Fibroblast of peridontal ligament (primary cell): ENCODE measurements around the gene MPDZ.
"Not testable (repeated sequence)": the region's sequence is repeated elsewhere in the genome, so short reads cannot be mapped to it uniquely, and the experiment has no call there.

Source experiments
- DNase-seq: peaks from one replicate; pipeline ENCODE4 v3.0.0-alpha.2; 2010; ENCODE audit errors: extremely low read depth

The MPDZ gene

DNA sequence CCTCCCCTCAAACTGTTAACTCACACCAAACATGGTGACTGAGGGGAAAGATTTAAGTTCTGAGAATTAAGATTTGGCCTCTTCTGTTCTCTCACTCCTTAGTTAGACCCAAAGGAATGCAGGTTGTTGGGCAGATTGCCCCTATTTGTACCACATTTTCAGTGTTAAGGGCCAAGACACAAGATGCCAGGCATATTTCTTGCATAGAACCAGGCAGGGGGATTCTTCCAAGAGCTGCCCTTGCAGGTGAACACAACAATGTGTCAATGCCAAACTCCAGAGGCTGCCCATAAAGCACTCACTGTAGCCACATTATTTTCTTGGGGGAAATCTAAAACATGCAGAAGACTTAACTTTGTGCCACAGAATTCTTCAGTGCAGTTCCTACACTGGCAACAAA lies 14.7 kb downstream of the MPDZ start:
- no peak for DNase-seq

DNA sequence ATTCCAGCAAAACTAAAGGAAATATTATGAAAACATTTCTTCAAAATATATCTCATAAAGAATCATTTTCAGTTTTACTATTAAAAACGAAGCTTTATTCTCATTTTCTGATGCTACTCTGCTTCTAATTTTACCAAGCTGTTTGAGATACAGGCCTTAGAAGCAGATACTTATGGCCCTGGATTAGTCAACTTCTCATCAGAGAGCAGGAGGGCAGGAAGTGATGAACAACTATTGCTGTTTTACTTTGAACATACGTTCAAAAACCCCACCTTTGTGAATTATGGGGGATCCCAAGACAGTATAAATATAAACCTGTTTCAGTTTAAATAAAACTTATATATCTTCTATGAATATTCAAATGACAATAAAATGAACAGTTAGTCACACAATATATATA lies 16.0 kb downstream of the MPDZ start:
- DNase-seq = no peak

DNA sequence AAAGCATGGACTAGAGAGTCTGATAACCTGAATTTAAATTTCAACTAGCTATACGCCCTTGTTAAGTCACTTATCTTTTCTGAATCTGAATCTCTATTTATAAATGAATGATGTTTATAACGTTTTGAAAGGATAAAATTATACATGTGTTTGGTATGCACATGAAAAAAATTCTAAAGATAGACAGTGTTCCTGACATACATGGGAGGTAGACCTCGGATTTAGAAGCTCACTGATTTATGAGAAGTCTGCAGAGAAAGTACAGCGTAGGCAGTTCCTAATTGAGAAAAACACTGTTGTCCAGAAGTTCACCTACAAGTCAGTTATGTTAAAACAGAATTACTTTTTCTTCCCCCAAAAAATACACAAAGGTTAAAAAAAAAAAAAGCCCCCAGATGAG lies 26.6 kb downstream of the MPDZ start:
- no peak for DNase-seq

DNA sequence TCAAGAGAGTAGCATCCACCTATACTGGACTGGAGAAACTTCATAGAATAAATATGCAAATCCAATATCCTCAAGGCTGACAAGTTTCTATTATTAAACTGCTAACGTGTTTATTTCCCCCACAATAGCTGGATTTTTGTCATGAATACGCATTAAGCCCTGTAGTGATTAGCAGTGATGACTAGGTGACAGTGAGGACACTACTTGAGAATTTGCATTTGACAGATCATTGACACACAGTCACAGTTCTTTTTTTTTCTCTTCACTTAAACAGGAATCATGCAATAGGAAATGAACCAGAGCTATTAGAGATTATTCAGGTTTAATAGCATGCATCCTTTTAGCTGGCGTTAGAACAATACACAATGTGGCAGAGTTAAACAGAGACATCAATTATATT lies 35.3 kb downstream of the MPDZ start:
- DNase-seq = no peak

DNA sequence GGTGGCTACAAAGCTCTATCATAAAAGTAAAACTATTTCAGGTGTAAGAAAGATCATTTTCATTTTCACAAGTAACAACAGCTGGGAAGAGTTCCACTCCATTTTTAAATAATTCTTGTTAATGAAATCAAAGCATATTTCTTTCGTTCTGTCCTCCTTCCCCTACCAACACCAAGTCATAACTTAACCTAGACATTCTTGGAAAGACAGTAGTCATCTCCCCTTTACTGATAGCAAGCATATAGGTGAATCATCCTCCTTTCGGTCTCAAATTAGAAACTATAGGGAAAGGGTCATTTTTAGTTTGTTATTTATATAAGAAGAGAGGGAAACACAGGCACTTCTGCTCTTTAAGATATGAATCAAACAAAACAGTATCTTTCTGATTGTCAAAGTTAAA lies 38.2 kb downstream of the MPDZ start:
- DNase-seq = no peak

DNA sequence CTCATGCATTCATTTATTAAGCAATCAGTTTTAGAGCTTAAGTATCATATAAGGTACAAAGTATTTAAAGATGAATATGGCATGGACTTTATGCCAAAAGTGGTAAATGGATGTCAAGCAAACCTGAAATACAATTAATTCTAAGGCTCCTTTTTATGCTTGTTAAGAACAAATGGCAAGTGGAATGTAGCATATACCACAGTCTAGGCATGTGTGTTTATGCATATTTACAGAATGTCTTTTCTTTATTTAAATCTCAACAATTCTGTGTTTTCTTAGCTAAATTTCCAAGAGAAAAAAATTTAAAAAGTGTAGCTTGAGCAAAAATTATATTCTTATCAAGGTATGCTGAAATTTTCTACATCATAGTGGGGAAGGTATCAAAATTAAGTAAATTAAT lies 39.8 kb downstream of the MPDZ start:
- DNase-seq = no peak

DNA sequence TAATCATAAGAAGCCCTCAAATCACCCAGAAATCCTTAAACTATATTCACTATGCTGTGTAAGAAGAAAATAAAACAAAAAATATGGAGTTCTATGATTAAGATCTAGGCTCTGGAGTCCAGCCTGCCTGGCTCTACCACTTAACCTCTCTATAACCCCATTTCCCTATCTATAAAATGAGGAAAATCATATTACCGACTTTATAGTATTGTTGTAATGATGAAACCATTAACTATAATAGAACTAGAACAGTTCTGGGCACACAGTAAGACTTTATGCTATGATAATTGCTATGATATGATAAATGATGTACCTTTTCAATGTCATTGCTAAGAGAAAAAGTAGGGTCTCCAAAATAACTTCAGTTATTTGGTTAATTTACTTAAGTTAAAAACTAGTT lies 40.3 kb downstream of the MPDZ start:
- DNase-seq = no peak

DNA sequence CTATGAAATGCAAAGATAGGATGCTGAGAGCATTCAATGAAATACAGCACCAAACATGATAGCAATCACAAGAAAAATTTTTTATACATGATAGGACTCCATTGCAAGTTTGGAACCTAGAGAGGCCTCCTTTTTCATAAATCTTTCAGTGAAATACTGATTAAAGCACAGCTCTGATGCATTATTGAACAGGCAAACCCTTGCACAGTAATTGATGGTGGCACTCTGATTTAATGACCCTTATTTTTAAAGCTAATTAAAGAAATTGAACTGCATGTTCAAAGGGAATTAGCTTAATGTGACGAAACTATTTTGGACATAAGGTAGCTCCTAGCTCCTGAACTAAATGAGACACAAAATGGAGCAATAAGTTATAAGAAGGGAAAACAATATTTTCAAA lies 44.6 kb downstream of the MPDZ start:
- no peak for DNase-seq

DNA sequence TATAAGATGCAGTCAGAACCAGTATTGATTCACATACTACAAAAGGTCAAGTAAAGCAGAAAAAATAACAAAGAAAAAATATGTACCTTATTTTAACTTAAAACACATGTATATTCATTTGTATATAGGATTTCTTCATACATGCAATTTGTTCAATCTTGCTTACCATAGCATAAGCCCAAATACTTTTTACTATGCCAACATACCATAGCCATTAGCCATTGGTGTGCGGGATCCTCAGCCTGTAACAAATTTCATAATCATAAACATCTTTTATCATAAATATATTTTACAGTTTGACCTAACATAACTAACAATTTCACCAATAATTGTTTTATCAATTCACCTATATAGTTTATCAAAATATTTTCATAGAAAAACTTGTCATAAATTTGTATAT lies 51.1 kb downstream of the MPDZ start:
- DNase-seq = peak; percentile 17

DNA sequence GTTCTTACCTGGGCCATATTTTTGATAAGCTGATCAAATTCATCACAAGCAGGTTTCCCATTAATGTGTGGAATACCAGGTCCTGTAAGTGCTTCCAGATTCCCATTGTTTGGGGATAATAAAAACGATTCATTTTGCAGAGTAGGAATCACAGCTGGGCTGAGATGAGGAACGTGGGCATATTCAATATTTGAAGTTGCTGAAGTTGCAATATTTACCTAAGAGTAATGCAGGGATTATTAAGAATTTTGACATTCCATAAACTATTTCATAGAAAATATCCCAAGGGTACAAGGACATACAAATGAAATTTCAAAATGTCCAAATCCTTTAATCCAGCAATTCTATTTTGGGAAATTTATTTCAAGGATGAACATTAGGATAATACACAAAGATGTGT lies 55.1 kb downstream of the MPDZ start:
- no peak for DNase-seq

DNA sequence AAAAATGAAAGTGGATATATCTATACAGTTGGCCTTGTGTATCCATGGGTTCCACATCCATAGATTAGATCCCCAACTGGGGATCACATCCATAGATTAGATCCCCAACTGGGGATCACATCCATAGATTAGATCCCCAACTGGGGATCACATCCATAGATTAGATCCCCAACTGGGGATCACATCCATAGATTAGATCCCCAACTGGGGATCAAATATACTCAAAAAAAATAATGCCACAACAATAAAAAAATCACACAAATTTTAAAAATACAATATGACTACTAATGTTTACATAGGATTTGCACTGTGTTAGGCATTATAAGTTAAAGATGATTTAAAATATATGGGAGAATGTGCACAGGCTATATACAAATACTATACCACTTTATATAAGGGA lies 56.8 kb downstream of the MPDZ start:
- not testable (repeated sequence) for DNase-seq

DNA sequence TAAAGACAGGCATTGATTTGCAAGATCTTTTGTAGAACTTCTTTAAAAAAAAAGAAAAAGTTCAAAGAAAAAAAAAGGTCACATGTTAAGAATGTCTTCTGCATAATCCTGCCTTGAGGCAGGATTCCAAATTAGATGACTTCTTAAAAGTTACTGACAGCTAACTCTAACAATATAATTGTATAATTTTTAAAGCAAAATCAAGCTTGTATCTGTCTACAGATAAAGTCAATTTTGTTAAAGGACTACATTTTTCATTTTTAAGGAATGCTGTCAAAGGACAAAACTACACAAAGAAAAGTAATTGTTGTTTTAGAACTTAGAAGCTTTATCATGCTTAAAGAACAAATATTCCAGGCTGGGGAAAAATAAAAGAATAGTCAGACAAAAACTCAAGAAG lies 57.8 kb downstream of the MPDZ start:
- no peak for DNase-seq

DNA sequence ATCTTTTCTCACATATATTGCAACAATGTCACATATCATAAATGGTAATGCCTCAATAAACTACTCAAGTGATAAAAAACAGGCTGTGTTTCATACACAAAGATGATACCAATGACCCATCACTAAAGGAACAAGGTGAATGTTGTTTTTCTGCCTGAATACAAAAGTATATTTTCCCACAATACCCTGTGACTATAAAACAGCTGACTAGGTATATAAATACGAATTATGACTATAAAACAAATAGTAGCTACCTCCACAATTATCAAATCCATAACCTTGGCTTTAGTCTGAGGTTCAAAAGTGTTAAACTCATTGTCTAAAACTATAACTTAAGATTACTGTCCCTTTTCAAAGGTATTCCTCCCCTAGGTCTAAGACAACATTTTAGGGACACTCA lies 58.7 kb downstream of the MPDZ start:
- DNase-seq = no peak

DNA sequence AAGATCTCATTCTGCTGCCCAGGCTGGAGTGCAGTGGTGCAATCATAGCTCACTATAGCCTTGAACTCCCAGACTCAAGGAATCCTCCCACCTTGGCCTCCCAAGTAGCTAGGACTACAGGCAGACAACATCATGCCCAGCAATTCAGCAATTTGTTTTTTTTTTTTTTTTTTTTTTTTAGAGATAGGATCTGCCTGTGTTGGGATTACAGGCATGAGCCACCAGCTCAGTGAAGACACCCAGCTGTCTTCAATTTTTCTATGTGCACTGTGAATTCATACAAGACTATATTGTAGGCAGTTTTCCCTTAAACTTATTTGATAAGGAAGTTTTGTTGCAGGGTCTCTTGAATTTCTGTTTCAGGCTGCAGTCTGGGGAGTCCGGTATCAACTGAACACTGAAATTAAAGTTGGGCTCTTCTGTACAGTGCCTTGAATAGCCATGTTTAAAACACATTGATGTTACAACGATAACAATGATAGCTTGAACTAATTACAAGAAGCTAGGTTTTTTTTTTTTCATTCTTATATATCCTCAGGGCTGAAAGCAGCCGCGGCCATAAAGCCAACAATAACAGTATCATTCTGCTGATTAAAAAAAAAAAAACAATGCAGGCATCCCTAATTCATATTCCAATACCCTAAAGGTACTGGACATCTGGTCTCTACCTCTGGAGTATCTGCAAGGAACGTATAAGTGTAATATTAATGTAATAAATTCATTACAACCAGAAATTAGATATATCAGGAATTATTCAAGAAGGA lies 63.5 kb downstream of the MPDZ start:
- no peak for DNase-seq

DNA sequence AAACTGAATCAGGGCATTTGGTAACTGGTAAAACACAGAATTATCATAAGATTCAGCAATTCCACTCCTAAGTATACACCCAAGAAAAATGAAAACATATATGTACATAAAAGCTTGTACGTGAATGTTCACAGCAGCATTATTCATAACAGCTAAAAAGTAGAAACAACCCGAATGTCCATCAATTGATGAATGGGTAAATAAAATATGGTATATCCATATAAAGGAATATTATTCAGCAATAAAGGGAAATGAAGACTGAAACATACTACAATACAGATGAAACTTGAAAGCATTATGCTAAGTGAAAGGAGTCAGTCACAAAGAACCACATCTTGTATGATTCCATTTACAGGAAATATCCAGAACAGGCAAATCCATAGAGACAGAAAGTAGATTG lies 65.5 kb downstream of the MPDZ start:
- no peak for DNase-seq

DNA sequence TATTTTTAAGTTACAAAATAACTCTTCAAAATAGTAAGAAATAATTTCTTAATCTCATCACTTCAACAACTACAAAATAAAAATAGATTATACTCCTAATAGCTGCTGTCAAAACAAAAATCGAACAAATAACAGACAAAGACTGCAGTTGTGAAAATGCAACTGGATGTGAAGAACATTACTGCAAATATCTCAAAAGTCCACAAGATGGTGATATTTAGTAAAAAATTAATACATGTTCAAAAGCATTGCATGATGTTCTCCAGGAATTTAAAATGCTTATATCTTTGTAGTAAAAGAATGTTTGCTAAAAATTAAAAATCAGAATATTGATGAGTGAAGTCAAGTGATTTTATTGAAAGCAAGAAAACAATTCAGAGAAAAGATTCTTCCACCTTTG lies 66.2 kb downstream of the MPDZ start:
- DNase-seq = peak; percentile 69

DNA sequence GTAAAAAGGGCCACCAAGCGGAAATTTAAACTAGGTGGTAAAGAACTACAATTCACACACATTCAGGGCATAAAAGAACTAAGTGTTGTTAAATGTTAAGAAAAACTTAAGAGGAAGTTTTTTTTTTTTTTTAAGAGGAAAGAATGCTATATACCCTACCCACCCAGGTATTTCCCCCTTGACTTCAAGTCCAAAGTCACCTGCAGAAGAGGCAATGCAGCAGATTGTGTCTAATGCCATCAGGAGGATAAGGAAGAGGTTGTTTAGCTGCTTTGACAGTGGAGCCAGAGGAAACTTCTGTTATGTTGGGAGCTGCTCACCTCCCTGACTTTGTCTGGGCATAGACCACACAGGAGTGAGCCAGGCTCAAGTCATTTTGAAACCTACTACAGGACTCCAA lies 69.2 kb downstream of the MPDZ start:
- no peak for DNase-seq

DNA sequence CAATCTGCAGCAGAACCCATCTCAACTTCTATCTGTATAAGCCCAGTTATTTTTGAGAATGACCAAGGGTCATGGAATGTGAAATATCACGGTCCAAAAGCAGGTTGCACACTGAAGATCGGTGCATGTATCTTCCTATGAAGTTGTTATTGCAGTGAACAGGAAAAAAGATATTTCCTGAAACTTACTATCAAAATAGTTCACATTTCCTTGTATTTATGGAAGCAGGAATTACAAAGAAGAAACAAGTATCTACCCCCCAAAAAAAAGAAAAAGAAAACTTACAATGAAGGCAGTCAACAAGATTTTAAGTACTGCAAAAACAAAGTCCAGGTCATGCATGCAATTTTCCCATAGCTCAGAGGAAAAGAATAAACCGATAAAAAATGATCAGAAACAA lies 70.0 kb downstream of the MPDZ start:
- DNase-seq = no peak

DNA sequence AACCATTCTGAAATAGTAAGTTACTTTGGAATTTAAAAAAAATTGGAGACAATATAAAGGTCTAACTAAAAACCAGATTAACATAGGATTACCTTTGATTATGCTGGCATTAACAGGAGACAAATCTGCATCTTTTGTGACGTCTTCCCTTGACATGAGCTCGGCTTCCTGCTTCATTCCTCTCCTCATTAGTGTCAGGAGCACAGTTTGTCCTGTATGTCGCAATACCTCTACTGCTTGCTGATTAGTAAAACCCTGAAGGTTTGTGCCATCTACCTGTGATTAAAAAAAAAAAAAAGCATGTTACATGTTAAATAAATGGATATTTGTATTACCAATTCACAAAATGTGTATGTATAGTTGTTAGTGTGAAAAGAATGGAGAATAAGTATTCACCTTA lies 73.7 kb downstream of the MPDZ start:
- DNase-seq = no peak

DNA sequence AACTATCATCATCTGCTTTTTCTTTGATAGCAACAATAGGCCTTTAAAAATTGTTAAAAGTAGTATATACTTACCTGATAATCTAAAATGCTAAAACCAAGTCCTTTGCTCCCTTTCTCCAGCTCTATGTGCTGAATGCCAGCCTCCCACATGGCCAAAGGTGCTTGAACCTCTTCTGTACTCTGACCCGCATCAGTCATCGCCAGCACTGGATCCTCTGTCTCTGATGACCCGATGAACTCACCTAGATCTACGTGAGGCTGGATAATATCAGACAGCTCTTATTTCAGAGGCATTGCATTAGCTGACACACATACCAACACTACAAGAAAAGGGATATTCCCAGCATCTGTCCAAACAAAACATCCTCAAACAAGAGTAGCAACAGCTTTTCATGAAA lies 89.5 kb downstream of the MPDZ start:
- DNase-seq = no peak

DNA sequence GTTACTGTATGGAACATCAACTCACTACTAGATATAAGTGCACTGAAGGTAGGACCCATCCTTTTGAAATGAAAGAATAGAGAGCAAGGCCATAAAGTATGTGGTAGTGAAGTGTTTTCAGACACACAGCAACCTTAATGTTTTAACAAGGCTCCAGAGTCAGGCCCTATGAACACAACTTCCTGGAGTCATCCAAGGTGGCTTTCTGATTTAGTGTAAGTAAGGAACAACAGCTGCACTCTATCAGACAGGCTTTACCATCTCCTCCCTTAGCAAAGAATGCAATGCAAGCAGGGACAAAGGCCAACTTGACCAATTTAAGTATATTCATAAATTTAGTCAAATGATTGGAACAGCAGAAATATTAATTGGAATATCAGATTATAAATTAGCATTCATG lies 90.1 kb downstream of the MPDZ start:
- no peak for DNase-seq

DNA sequence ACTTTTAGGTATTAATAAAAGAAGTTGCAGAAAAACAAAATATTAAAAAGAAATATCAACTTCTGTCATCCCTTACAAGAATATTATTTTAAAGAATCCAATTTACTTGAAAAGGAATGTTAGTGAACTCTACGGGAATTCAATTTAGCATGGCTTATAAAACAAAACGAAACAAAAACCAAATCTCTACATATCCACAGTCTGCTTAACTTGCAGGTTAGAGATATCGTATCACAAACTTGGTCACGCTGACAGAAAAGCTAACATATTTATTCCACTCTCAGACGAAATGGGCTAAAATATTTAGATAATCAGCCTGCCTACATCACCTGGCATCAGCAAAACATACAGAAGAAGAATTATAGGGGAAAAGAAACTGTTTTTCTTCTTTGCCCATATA lies 92.7 kb downstream of the MPDZ start:
- peak; percentile 18 for DNase-seq

DNA sequence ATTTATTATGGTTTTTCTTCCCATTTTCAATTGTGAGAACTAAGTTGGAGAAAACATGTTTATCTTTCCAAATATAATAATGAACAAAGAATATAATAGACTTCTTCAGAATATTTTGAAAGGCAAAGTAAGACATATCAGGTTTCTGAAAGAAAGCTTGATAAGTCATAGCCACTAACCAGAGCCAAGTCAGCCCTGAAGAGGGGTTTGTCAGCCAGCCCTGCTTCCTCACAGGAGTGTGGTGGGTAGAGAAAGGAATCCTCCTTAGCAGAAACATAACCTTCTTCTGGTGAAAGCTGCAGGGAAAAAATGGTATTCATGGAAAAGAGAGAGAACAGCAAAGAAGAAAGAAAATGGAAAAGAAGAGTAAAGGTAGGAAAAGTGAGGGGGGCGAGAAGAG lies 93.4 kb downstream of the MPDZ start:
- DNase-seq = peak; percentile 15

DNA sequence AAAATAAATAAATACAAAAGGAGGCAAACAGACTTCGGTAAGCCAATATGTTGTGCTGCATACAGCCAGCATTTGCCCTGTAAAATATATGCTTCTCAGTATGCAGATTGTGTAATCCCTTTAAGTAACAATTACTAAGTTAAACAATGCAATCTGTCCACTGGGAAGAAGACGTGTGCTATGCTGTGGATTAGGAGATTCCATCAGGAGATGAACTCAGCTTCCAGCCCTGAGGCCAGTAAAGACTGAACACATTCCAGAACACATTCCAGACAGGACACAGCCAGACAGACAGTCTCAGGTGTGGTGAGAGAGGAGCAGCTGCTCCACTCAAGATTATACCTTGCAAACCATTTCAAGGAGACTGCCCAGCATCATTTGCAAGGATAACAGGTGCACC lies 97.8 kb downstream of the MPDZ start:
- DNase-seq = no peak
